ENCODE measurements around the gene MCRS1. TPM values are rescaled to one million over a fixed set of nuclear protein-coding genes. Genes with fewer than 3 reads are reported as not detected.
A peak's percentile ranks its signal among the peaks of the same experiment; 100 is the strongest.

MCRS1 gene
- total RNA-seq, 4 donors from 2014 or later, result 20.0 to 81.2 (median 50.4) TPM

- intact Hi-C loops (cut with DNase I; ENCODE audit: low total_unique reads), result no loop called here
- DNase-seq, result no peak
- no peak overlapping the region for H3K4me3 ChIP-seq
- H3K27ac ChIP-seq, result no peak overlapping the region
- no peaks in the 10 kb centered on the region for H3K36me3 ChIP-seq
- TF ChIP-seq, protein P1, sequence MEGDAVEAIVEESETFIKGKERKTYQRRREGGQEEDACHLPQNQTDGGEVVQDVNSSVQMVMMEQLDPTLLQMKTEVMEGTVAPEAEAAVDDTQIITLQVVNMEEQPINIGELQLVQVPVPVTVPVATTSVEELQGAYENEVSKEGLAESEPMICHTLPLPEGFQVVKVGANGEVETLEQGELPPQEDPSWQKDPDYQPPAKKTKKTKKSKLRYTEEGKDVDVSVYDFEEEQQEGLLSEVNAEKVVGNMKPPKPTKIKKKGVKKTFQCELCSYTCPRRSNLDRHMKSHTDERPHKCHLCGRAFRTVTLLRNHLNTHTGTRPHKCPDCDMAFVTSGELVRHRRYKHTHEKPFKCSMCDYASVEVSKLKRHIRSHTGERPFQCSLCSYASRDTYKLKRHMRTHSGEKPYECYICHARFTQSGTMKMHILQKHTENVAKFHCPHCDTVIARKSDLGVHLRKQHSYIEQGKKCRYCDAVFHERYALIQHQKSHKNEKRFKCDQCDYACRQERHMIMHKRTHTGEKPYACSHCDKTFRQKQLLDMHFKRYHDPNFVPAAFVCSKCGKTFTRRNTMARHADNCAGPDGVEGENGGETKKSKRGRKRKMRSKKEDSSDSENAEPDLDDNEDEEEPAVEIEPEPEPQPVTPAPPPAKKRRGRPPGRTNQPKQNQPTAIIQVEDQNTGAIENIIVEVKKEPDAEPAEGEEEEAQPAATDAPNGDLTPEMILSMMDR (IDR thresholded peaks at IDR 0.05), result no peak
- TF ChIP-seq POLR2A (IDR thresholded peaks at IDR 0.05), result no peak
- H3K27me3 ChIP-seq, result no peaks in the 10 kb centered on the region
- no peaks in the 10 kb centered on the region for H3K4me1 ChIP-seq
- no peaks in the 10 kb centered on the region for H3K9me3 ChIP-seq
These were observed 17.9 kb downstream of the MCRS1 start for GRCh38 chr12:49549735-49550692.

GRCh38 chr12:49548822-49549648 lies 18.9 kb downstream of the MCRS1 start:
- Histone ChIP-seq H3K4me3 (peak overlapping the region; percentile 13 to 20), H3K27me3 (no peaks in the 10 kb centered on the region), H3K27ac (no peak overlapping the region), H3K9me3 (no peaks in the 10 kb centered on the region), H3K36me3 (no peaks in the 10 kb centered on the region), H3K4me1 (no peaks in the 10 kb centered on the region)
- no peak for DNase-seq
- no peak for TF ChIP-seq POLR2A (IDR thresholded peaks at IDR 0.05)
- TF ChIP-seq, protein P1 (IDR thresholded peaks at IDR 0.05), result peak in 3 of 4 experiments; percentile 10 to 38 (median 21)
- intact Hi-C loops (cut with DNase I; ENCODE audit: low total_unique reads), result no loop called here

DNA sequence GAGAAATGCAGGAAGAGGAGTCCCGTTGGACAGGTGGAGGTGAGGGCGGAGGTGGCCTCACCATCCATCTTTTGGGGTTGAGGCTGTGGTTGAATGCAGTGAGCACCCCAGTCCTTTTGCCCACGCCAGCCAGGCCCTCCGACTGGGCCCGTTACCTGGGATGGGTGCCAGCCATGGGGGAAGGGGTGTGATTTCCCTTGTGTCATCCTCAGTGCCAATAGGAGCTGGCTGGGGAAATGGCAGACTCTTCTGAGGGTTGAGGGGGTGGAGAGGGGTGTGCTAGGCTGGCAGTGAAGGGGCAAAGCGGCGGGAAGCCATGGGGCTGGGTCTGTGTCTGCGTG lies 19.5 kb downstream of the MCRS1 start:
- H3K9me3 ChIP-seq, result no peaks in the 10 kb centered on the region
- DNase-seq, result no peak
- H3K27ac ChIP-seq, result no peak overlapping the region
- intact Hi-C loops (cut with DNase I; ENCODE audit: low total_unique reads), result no loop called here
- H3K4me1 ChIP-seq, result no peaks in the 10 kb centered on the region
- no peaks in the 10 kb centered on the region for H3K27me3 ChIP-seq
- peak overlapping the region; percentile 13 to 20 for H3K4me3 ChIP-seq
- no peaks in the 10 kb centered on the region for H3K36me3 ChIP-seq
- no peak for TF ChIP-seq POLR2A (IDR thresholded peaks at IDR 0.05)
- TF ChIP-seq, protein P1 (IDR thresholded peaks at IDR 0.05), result no peak

DNA sequence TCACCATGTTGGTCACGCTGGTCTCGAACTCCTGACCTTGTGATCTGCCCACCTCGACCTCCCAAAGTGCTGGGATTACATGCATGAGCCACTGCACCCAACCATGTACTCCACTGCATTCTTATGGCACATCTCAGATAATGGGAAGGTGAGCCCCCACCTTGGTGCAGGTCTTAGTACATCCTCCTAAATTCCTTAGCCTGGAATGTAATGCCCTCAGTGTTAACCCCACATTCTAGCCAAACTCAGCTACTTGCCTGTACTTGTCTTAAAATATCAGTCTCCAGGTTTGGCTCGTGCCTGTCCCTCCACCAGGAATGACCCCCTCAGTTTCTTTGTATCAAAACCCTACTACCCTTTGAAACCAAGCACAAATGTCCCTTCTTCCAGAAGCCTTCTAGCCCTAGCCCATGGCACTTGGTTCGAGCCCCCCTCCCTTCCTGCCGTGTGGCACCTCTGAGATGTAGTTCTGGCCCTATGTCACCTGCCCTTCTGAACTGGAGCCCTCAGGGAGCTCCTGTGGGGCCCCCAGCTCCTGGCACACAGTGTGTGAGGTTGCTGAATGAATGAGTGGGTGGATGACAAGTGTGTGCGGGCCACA lies 20.8 kb downstream of the MCRS1 start:
- no peak for DNase-seq
- Histone ChIP-seq H3K27me3 (no peaks in the 10 kb centered on the region), H3K27ac (no peak overlapping the region), H3K9me3 (no peaks in the 10 kb centered on the region), H3K4me1 (no peaks in the 10 kb centered on the region), H3K36me3 (no peaks in the 10 kb centered on the region), H3K4me3 (no peak overlapping the region)
- intact Hi-C loops (cut with DNase I; ENCODE audit: low total_unique reads), result no loop called here
- TF ChIP-seq POLR2A (IDR thresholded peaks at IDR 0.05), result no peak
- TF ChIP-seq, protein P1 (IDR thresholded peaks at IDR 0.05), result no peak
